Immature natural killer cell (primary cell): ENCODE data around the gene CDT1. TPM values are rescaled to one million over a fixed set of nuclear protein-coding genes. Genes with fewer than 3 reads are reported as not detected.

Experiments used
- DNase-seq, 3 donors: peaks; one replicate each; pipeline ENCODE4 v3.0.0; 2022; ENCODE audit warnings: mixed read lengths in 1 of 3
- H3K27ac Mint-ChIP-seq, 6 donors: one replicate each; pipeline ENCODE4 v1.8.0; 2020; ENCODE audit warnings: mixed read lengths in 6 of 6, mild to moderate bottlenecking in 5 of 6, inconsistent platforms in 4 of 6, moderate library complexity in 3 of 6
- H3K27me3 Mint-ChIP-seq, 3 donors: one replicate each; pipeline ENCODE4 v1.8.0; 2020 to 2021; ENCODE audit warnings: low read depth in 3 of 3, mild to moderate bottlenecking in 3 of 3, mixed read lengths in 3 of 3, moderate library complexity in 3 of 3, inconsistent platforms in 1 of 3
- H3K36me3 Mint-ChIP-seq, 3 donors: one replicate each; pipeline ENCODE4 v1.8.0; 2020; ENCODE audit warnings: mixed read lengths in 3 of 3, inconsistent platforms in 2 of 3, mild to moderate bottlenecking in 2 of 3
- H3K4me1 Mint-ChIP-seq, 2 donors: one replicate each; pipeline ENCODE4 v1.8.0; 2020; ENCODE audit warnings: inconsistent platforms in 2 of 2, mild to moderate bottlenecking in 2 of 2, mixed read lengths in 2 of 2, moderate library complexity in 1 of 2
- H3K4me3 Mint-ChIP-seq, 5 donors: one replicate each; pipeline ENCODE4 v1.8.0; 2020; ENCODE audit warnings: mild to moderate bottlenecking in 5 of 5, mixed read lengths in 5 of 5, inconsistent platforms in 3 of 5, moderate library complexity in 3 of 5
- H3K9me3 Mint-ChIP-seq, 6 donors: one replicate each; pipeline ENCODE4 v1.8.0; 2020; ENCODE audit warnings: mild to moderate bottlenecking in 6 of 6, mixed read lengths in 6 of 6, inconsistent platforms in 4 of 6, moderate library complexity in 3 of 6
- polyA plus RNA-seq, 3 donors: library from polyadenylated mRNA; unstranded; fragments of 300-500 nt; fragmentation: Illumina TruSeq; gene quantifications; one replicate each; pipeline ENCODE4 v1.2.3, GENCODE V29; 2021

CDT1 gene
- polyA plus RNA-seq, 3 donors from 2014 or later: 1.3 to 3.1 TPM; not detected in 1

- DNase-seq: peak; percentile 37 to 43 (median 38)
- Mint-ChIP-seq H3K4me1 (peaks cover 33 to 43% of the 10 kb centered on the region in 2 donors), H3K4me3 (peak overlapping the region; percentile 32 to 81 (median 75)), H3K27ac (peak overlapping the region; percentile 48 to 84 (median 76)), H3K9me3 (no peaks in the 10 kb centered on the region), H3K27me3 (peaks cover 3 to 7% (median 5%) of the 10 kb centered on the region in 3 donors), H3K36me3 (peaks cover 0 to 5% (median 0%) of the 10 kb centered on the region in 3 donors)
Measured at GRCh38 chr16:88854306-88855111, 50.9 kb downstream of the CDT1 start.

GRCh38 chr16:88855176-88855575 is 51.6 kb downstream of the CDT1 start:
- Mint-ChIP-seq H3K36me3 (peaks cover 0 to 9% (median 0%) of the 10 kb centered on the region in 3 donors), H3K27ac (peak overlapping the region; percentile 65 to 84 (median 76)), H3K9me3 (no peaks in the 10 kb centered on the region), H3K4me3 (peak overlapping the region; percentile 62 to 81 (median 75)), H3K27me3 (peaks cover 3 to 7% (median 4%) of the 10 kb centered on the region in 3 donors), H3K4me1 (peaks cover 33 to 43% of the 10 kb centered on the region in 2 donors)
- DNase-seq: no peak

GRCh38 chr16:88855736-88856121 is 52.1 kb downstream of the CDT1 start:
- Mint-ChIP-seq H3K36me3 (peaks cover 0 to 9% (median 0%) of the 10 kb centered on the region in 3 donors), H3K4me1 (peaks cover 33 to 43% of the 10 kb centered on the region in 2 donors), H3K9me3 (no peaks in the 10 kb centered on the region), H3K4me3 (peak overlapping the region; percentile 62 to 81 (median 75)), H3K27me3 (peaks cover 3 to 7% (median 4%) of the 10 kb centered on the region in 3 donors), H3K27ac (peak overlapping the region in 4 of 6 donors; percentile 57 to 76 (median 69))
- DNase-seq: no peak

GRCh38 chr16:88856122-88856827 is 52.7 kb downstream of the CDT1 start:
- peaks cover 3 to 7% (median 4%) of the 10 kb centered on the region in 3 donors for H3K27me3 Mint-ChIP-seq
- H3K4me3 Mint-ChIP-seq: peak overlapping the region; percentile 23 to 99 (median 96)
- H3K9me3 Mint-ChIP-seq: no peaks in the 10 kb centered on the region
- peaks cover 0 to 9% (median 0%) of the 10 kb centered on the region in 3 donors for H3K36me3 Mint-ChIP-seq
- H3K27ac Mint-ChIP-seq: peak overlapping the region in 5 of 6 donors; percentile 27 to 87 (median 73)
- DNase-seq: peak in 2 of 3 donors; percentile 9 to 12
- peaks cover 33 to 43% of the 10 kb centered on the region in 2 donors for H3K4me1 Mint-ChIP-seq

- Mint-ChIP-seq H3K4me1 (peaks cover 33 to 41% of the 10 kb centered on the region in 2 donors), H3K27me3 (peaks cover 3 to 7% (median 4%) of the 10 kb centered on the region in 3 donors), H3K36me3 (peaks cover 0 to 9% (median 0%) of the 10 kb centered on the region in 3 donors), H3K4me3 (peak within 1 kb of the TSS; percentile 96 to 99 (median 99)), H3K9me3 (no peaks in the 10 kb centered on the region), H3K27ac (peak within 1 kb of the TSS; percentile 87 to 98 (median 95))
- peak; percentile 99 for DNase-seq
Measured at GRCh38 chr16:88856828-88857727, 53.5 kb downstream of the CDT1 start, which contains the start of the genes GALNS and TRAPPC2L. GALNS (minus strand) TSS chr16:88856947; CDS start chr16:88856877, 70 bp downstream. TRAPPC2L (plus strand) TSS chr16:88857127; CDS start chr16:88857151, 24 bp downstream.

GRCh38 chr16:88857728-88858339 is 54.2 kb downstream of the CDT1 start:
- Mint-ChIP-seq H3K27me3 (peaks cover 3 to 7% (median 4%) of the 10 kb centered on the region in 3 donors), H3K4me3 (peak overlapping the region; percentile 96 to 99 (median 99)), H3K9me3 (no peaks in the 10 kb centered on the region), H3K27ac (peak overlapping the region; percentile 87 to 98 (median 95)), H3K36me3 (peaks cover 0 to 12% (median 0%) of the 10 kb centered on the region in 3 donors), H3K4me1 (peaks cover 31 to 35% of the 10 kb centered on the region in 2 donors)
- DNase-seq: peak; percentile 44 to 52 (median 50)

Other genes with a start within 250 kb of the CDT1 start
- 10 to 100 TPM in 1 of 3 donors, 1 to 10 TPM in 2; 1.0 to 29.0 (median 8.7) TPM for gene ZC3H18, start 233.4 kb upstream of the CDT1 start, polyA plus RNA-seq
- gene IL17C, start 165.2 kb upstream of the CDT1 start, polyA plus RNA-seq: under 1 TPM in 2 of 3 donors, not detected in 1; 0.64 to 0.80 TPM
- 1,000 to 10,000 TPM; 2,079 to 2,787 (median 2,690) TPM for gene CYBA, start 152.7 kb upstream of the CDT1 start, polyA plus RNA-seq
- gene MVD, start 140.7 kb upstream of the CDT1 start, polyA plus RNA-seq: 10 to 100 TPM; 79.4 to 96.6 (median 87.6) TPM
- 10 to 100 TPM in 2 of 3 donors, 1 to 10 TPM in 1; 9.0 to 12.4 (median 11.7) TPM for gene SNAI3, start 117.3 kb upstream of the CDT1 start, polyA plus RNA-seq
- gene RNF166, start 97.4 kb upstream of the CDT1 start, polyA plus RNA-seq: 100 to 1,000 TPM; 129 to 157 (median 141) TPM
- gene CTU2, start 97.3 kb upstream of the CDT1 start, polyA plus RNA-seq: 10 to 100 TPM; 21.4 to 23.0 (median 22.0) TPM
- gene PIEZO1, start 18.6 kb upstream of the CDT1 start, polyA plus RNA-seq: 10 to 100 TPM in 2 of 3 donors, 1 to 10 TPM in 1; 5.2 to 41.2 (median 13.1) TPM
- gene APRT, start 8.1 kb downstream of the CDT1 start, polyA plus RNA-seq: 100 to 1,000 TPM; 432 to 476 (median 450) TPM
- 10 to 100 TPM; 10.4 to 15.4 (median 10.9) TPM for gene GALNS, start 53.2 kb downstream of the CDT1 start, polyA plus RNA-seq
- 100 to 1,000 TPM; 101 to 138 (median 113) TPM for gene TRAPPC2L, start 53.3 kb downstream of the CDT1 start, polyA plus RNA-seq
- gene PABPN1L, start 62.9 kb downstream of the CDT1 start, polyA plus RNA-seq: not detected
- gene CBFA2T3, start 173.4 kb downstream of the CDT1 start, polyA plus RNA-seq: under 1 TPM in 2 of 3 donors, not detected in 1; 0.49 to 0.76 TPM